Measurements from ENCODE around the gene SIGLECL1.

The SIGLECL1 gene

GRCh38 chr19:51253088-51253806, 2.4 kb downstream of the SIGLECL1 start:
- no peak for DNase-seq (ENCODE audit: low read depth)
- TF ChIP-seq MYC (IDR thresholded peaks at IDR 0.05; ENCODE audit: low read depth, low read length) (no peak), CTCF (IDR thresholded peaks at IDR 0.05; ENCODE audit: low read depth, low read length) (no peak), POLR2A (IDR thresholded peaks at IDR 0.05; ENCODE audit: extremely low read depth, insufficient read length) (no peak), MAX (IDR thresholded peaks at IDR 0.05; ENCODE audit: low read depth, low read length) (no peak)

DNA sequence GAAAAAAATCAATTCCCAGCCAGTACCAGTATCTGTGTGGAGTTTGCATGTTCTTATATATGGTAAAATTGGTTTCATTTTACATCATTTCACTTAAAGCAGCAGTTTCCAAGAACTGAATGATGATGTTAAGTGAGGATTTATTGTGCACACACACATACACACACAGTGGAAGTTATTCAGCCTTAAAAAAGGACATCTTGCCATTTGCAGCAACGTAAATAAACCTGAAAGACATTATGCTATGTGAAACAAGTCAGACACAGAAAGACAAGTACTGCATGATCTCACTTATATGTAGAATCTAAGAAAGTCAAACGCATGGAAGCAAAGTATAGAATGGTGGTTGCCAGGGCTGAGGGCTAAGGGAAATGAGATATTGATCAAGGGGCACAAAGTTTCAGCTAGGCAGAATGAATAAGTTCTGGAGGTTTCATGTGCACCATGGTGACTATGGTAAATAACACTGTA, 5.3 kb downstream of the SIGLECL1 start:
- no peak for TF ChIP-seq POLR2A (IDR thresholded peaks at IDR 0.05; ENCODE audit: extremely low read depth, insufficient read length)
- TF ChIP-seq CTCF (IDR thresholded peaks at IDR 0.05; ENCODE audit: low read depth, low read length): no peak
- no peak for TF ChIP-seq MYC (IDR thresholded peaks at IDR 0.05; ENCODE audit: low read depth, low read length)
- no peak for TF ChIP-seq MAX (IDR thresholded peaks at IDR 0.05; ENCODE audit: low read depth, low read length)
- DNase-seq (ENCODE audit: low read depth): no peak
- no peak overlapping the region for H3K4me3 ChIP-seq (ENCODE audit: low read depth, low read length)

More at GRCh38 chr19:51253088-51253806, 2.4 kb downstream of the SIGLECL1 start:
- H3K4me3 ChIP-seq (ENCODE audit: low read depth, low read length): no peak overlapping the region

GRCh38 chr19:51257471-51257870, 6.6 kb downstream of the SIGLECL1 start:
- TF ChIP-seq MAX (IDR thresholded peaks at IDR 0.05; ENCODE audit: low read depth, low read length) (no peak), POLR2A (IDR thresholded peaks at IDR 0.05; ENCODE audit: extremely low read depth, insufficient read length) (no peak), CTCF (IDR thresholded peaks at IDR 0.05; ENCODE audit: low read depth, low read length) (no peak), MYC (IDR thresholded peaks at IDR 0.05; ENCODE audit: low read depth, low read length) (no peak)
- no peak overlapping the region for H3K4me3 ChIP-seq (ENCODE audit: low read depth, low read length)
- DNase-seq (ENCODE audit: low read depth): no peak

GRCh38 chr19:51258165-51259160, 7.6 kb downstream of the SIGLECL1 start:
- no peak for TF ChIP-seq POLR2A (IDR thresholded peaks at IDR 0.05; ENCODE audit: extremely low read depth, insufficient read length)
- no peak for TF ChIP-seq CTCF (IDR thresholded peaks at IDR 0.05; ENCODE audit: low read depth, low read length)
- no peak for TF ChIP-seq MYC (IDR thresholded peaks at IDR 0.05; ENCODE audit: low read depth, low read length)
- TF ChIP-seq MAX (IDR thresholded peaks at IDR 0.05; ENCODE audit: low read depth, low read length): 0 out of 2 replicates have a peak, but pooled peaks have one; percentile 4
- peak; percentile 73 for DNase-seq (ENCODE audit: low read depth)
- H3K4me3 ChIP-seq (ENCODE audit: low read depth, low read length): no peak overlapping the region

GRCh38 chr19:51259348-51260245, 8.7 kb downstream of the SIGLECL1 start:
- TF ChIP-seq MYC (IDR thresholded peaks at IDR 0.05; ENCODE audit: low read depth, low read length) (no peak), CTCF (IDR thresholded peaks at IDR 0.05; ENCODE audit: low read depth, low read length) (peak; percentile 90)
- no peak overlapping the region for H3K4me3 ChIP-seq (ENCODE audit: low read depth, low read length)
- peak; percentile 75 for DNase-seq (ENCODE audit: low read depth)
